H1 (cell line): ENCODE measurements around the gene PPP1R9A. TPM values are rescaled to one million over a fixed set of nuclear protein-coding genes. Genes with fewer than 3 reads are reported as not detected.

ENCODE experiments used
- HDAC2 ChIP-seq, 2 experiments: fragments of 300-600 bp in 1 of 2; sonication (generic) in 1 of 2; IDR thresholded peaks; 2 replicates each; pipeline ENCODE4 v1.6.1; 2011 to 2012; ENCODE audit warnings: low read depth in 2 of 2, low read length in 2 of 2, mild to moderate bottlenecking in 2 of 2, moderate library complexity in 2 of 2, borderline replicate concordance in 1 of 2, inconsistent platforms in 1 of 2
- JUN ChIP-seq: IDR thresholded peaks from 2 replicates; pipeline ENCODE4 v1.6.1; 2011; ENCODE audit warnings: low read depth, mild to moderate bottlenecking, improper control_type of control experiment, low read length
- RFX5 ChIP-seq: IDR thresholded peaks from 2 replicates; pipeline ENCODE4 v1.6.1; 2011; ENCODE audit warnings: low read depth, low read length, improper control_type of control experiment, borderline replicate concordance
- RNF2 ChIP-seq: fragments of 200-900, 300-1000 bp; sonication (generic); IDR thresholded peaks from 2 replicates; pipeline ENCODE4 v1.7.1; 2016; ENCODE audit warnings: borderline replicate concordance, low read depth, mild to moderate bottlenecking, antibody characterized with exemption, low read length; ENCODE audit not compliant: poor library complexity, severe bottlenecking; ENCODE audit errors: missing control alignments
- SP2 ChIP-seq: IDR thresholded peaks from 2 replicates; pipeline ENCODE4 v1.6.1; 2012; ENCODE audit warnings: mild to moderate bottlenecking, low read length, inconsistent platforms
- polyA plus RNA-seq, 7 experiments: library from polyadenylated mRNA; depleted of rRNA in 3 of 7; stranded (reverse) in 5 of 7; unstranded in 2 of 7; fragments of >200 nt in 5 of 7; fragments of 200-250 nt in 2 of 7; gene quantifications; 1 replicate in 5 of 7; 2 replicates in 1 of 7; 4 replicates in 1 of 7; pipeline versions ENCODE4 v1.2.1 to v1.2.3, GENCODE V29; 2011 to 2013; ENCODE audit warnings: missing spikeins in 2 of 7, mixed read lengths in 2 of 7
- total RNA-seq: library from RNA; stranded (reverse); fragmentation: NEBNext Ultra II Directional; extraction: Animal tissue kit (Norgen Biotek cat#: 25700); gene quantifications from 2 replicates; pipeline ENCODE4 v1.2.1, GENCODE V29; 2021

The PPP1R9A gene
- total and polyA plus RNA-seq, 2 of the 8 experiments (the other 6 are each of a cell fraction or from before 2014, with no cell fraction given) = 3.0 to 20.3 TPM

GRCh38 chr7:94903971-94904370 lies 3.4 kb upstream of the PPP1R9A start (continued):
- no peak for TF ChIP-seq RNF2
- TF ChIP-seq RFX5 = no peak
- TF ChIP-seq HDAC2 (IDR thresholded peaks at IDR 0.05; ENCODE audit: borderline replicate concordance in 1 of 2, low read depth in 2 of 2, low read length in 2 of 2) = no peak
- TF ChIP-seq SP2 = no peak
- no peak for TF ChIP-seq JUN
